Body of pancreas (tissue), 4 donors: Measurements from ENCODE around the gene POU3F1.

ENCODE experiments used
- CTCF ChIP-seq, 7 experiments: fragments of 450-650 bp in 4 of 7; fragments of 200-600 bp in 3 of 7; sonication (generic) in 3 of 7; IDR thresholded peaks; one replicate each; pipeline ENCODE4 v1.5.1; 2016 to 2019; ENCODE audit warnings: antibody characterized with exemption in 7 of 7
- POLR2A ChIP-seq, 3 donors: fragments of 450-650 bp; IDR thresholded peaks; one replicate each; pipeline ENCODE4 v1.6.1; 2016; ENCODE audit warnings: antibody characterized with exemption in 3 of 3, mild to moderate bottlenecking in 2 of 3

- TF ChIP-seq CTCF (IDR thresholded peaks at IDR 0.05) (no peak), POLR2A (IDR thresholded peaks at IDR 0.05) (no peak)
Measured at GRCh38 chr1:38060498-38060897, 13.9 kb upstream of the POU3F1 start.
